IMR-90 (cell line): Measurements from ENCODE around the gene TSSK3. TPM values are rescaled to one million over a fixed set of nuclear protein-coding genes. Genes with fewer than 3 reads are reported as not detected.

Source experiments
- ATAC-seq: fragments of 200-7000 bp; cut with Tn5 transposase; 2 replicates; pipeline ENCODE4 v1.9.1; 2020; ENCODE audit warnings: low read depth, mild to moderate bottlenecking, moderate library complexity
- BruUV-seq: library from RNA; stranded (reverse); fragments of 400-500 nt; replicated peaks from 2 replicates; lab custom pipeline; 2021; lab: Mats Ljungman, UMichigan
- CTCF ChIA-PET: fragments of 300-600 bp; formaldehyde crosslinking; extraction: SDS; loops from one replicate; lab custom pipeline; 2021; ENCODE audit warnings: antibody characterized with exemption; lab: Yijun Ruan, JAX
- POLR2A ChIA-PET: fragments of 300-600 bp; sonication (Branson Sonifier 250); formaldehyde crosslinking; loops from one replicate; lab custom pipeline; 2022; ENCODE audit warnings: antibody characterized with exemption; ENCODE audit not compliant: unreplicated experiment; lab: Charles Lee
- DNase-seq: peaks from one replicate; pipeline ENCODE4 v3.0.0; 2013
- H2AFZ ChIP-seq: replicated peaks from 2 replicates; pipeline ENCODE3; 2013; ENCODE audit warnings: low read length, mild to moderate bottlenecking; ENCODE audit not compliant: poor library complexity
- H2AK5ac ChIP-seq: 2 replicates; pipeline ENCODE4 v1.6.1; 2013; ENCODE audit warnings: low read depth, low read length, inconsistent platforms
- H2AK9ac ChIP-seq: replicated peaks from 2 replicates; pipeline ENCODE3; 2013; ENCODE audit warnings: mild to moderate bottlenecking, low read depth, low read length, moderate library complexity; ENCODE audit not compliant: poor library complexity
- H2BK120ac ChIP-seq: 2 replicates; pipeline ENCODE4 v1.6.1; 2013; ENCODE audit warnings: low read depth, low read length, inconsistent platforms
- H2BK15ac ChIP-seq: 3 replicates; pipeline ENCODE4 v1.6.1; 2013; ENCODE audit warnings: low read depth, low read length, inconsistent platforms
- H2BK20ac ChIP-seq: 2 replicates; pipeline ENCODE4 v1.6.1; 2013; ENCODE audit warnings: low read depth, mild to moderate bottlenecking, inconsistent platforms, low read length, moderate library complexity
- H2BK5ac ChIP-seq: 2 replicates; pipeline ENCODE4 v1.6.1; 2013; ENCODE audit warnings: mild to moderate bottlenecking, low read depth, low read length, inconsistent platforms; ENCODE audit not compliant: poor library complexity, severe bottlenecking
- H3K14ac ChIP-seq: replicated peaks from 2 replicates; pipeline ENCODE4 v1.6.1; 2013; ENCODE audit warnings: low read depth, low read length, inconsistent platforms
- H3K18ac ChIP-seq: 2 replicates; pipeline ENCODE4 v1.6.1; 2013; ENCODE audit warnings: low read depth, low read length, control low read depth
- H3K23ac ChIP-seq: 2 replicates; pipeline ENCODE4 v1.6.1; 2013; ENCODE audit warnings: low read depth, low read length, inconsistent platforms
- H3K27ac ChIP-seq: 2 replicates; pipeline ENCODE4 v1.5.1; 2013; ENCODE audit warnings: mild to moderate bottlenecking, control low read depth, low read length; ENCODE audit not compliant: insufficient read depth
- H3K27me3 ChIP-seq: 2 replicates; pipeline ENCODE4 v1.6.1; 2013; ENCODE audit warnings: low read length; ENCODE audit not compliant: control insufficient read depth, insufficient read depth
- H3K36me3 ChIP-seq: 2 replicates; pipeline ENCODE4 v1.6.1; 2013; ENCODE audit warnings: low read length, mixed read lengths; ENCODE audit not compliant: control insufficient read depth, insufficient read depth
- H3K4ac ChIP-seq: 2 replicates; pipeline ENCODE4 v1.6.1; 2013; ENCODE audit warnings: low read depth, low read length, inconsistent platforms
- H3K4me1 ChIP-seq: 2 replicates; pipeline ENCODE4 v1.6.1; 2013; ENCODE audit warnings: low read length, mixed read lengths; ENCODE audit not compliant: control insufficient read depth, insufficient read depth
- H3K4me2 ChIP-seq: 2 replicates; pipeline ENCODE4 v1.6.1; 2013; ENCODE audit warnings: low read depth, mild to moderate bottlenecking, control low read depth, low read length, moderate library complexity
- H3K4me3 ChIP-seq: 2 replicates; pipeline ENCODE4 v1.5.1; 2013; ENCODE audit warnings: low read depth, mild to moderate bottlenecking, control low read depth, low read length, moderate library complexity; ENCODE audit not compliant: insufficient read depth
- H3K56ac ChIP-seq: 2 replicates; pipeline ENCODE4 v1.6.1; 2013; ENCODE audit warnings: low read length, inconsistent platforms; ENCODE audit not compliant: insufficient read depth; ENCODE audit errors: extremely low read depth
- H3K79me1 ChIP-seq, 2 experiments: 2 replicates each; pipeline ENCODE4 v1.6.1; 2013; ENCODE audit warnings: low read length in 2 of 2, inconsistent platforms in 1 of 2, low read depth in 1 of 2
- H3K9ac ChIP-seq: 2 replicates; pipeline ENCODE4 v1.6.1; 2013; ENCODE audit warnings: low read depth, low read length, control low read depth
- H3K9me1 ChIP-seq: 2 replicates; pipeline ENCODE4 v1.6.1; 2013; ENCODE audit warnings: low read length, inconsistent platforms; ENCODE audit not compliant: insufficient read depth
- H3K9me3 ChIP-seq: 2 replicates; pipeline ENCODE4 v1.6.1; 2013; ENCODE audit warnings: low read length; ENCODE audit not compliant: control insufficient read depth, insufficient read depth
- H4K20me1 ChIP-seq: 2 replicates; pipeline ENCODE4 v1.6.1; 2013; ENCODE audit warnings: low read length, inconsistent platforms; ENCODE audit not compliant: insufficient read depth
- H4K5ac ChIP-seq: 2 replicates; pipeline ENCODE4 v1.6.1; 2013; ENCODE audit warnings: mild to moderate bottlenecking, low read depth, low read length, control low read depth
- H4K8ac ChIP-seq, 2 experiments: 2 replicates each; pipeline ENCODE4 v1.6.1; 2013; ENCODE audit warnings: low read depth in 2 of 2, low read length in 2 of 2, control low read depth in 1 of 2, inconsistent platforms in 1 of 2
- H4K91ac ChIP-seq: 2 replicates; pipeline ENCODE4 v1.6.1; 2013; ENCODE audit warnings: low read depth, low read length, inconsistent platforms; ENCODE audit not compliant: insufficient read depth
- NFE2L2 ChIP-seq: fragments of 150-350 bp; IDR thresholded peaks from 2 replicates; pipeline ENCODE4 v1.6.1; 2016; ENCODE audit warnings: low read depth, mild to moderate bottlenecking, low read length
- WGBS, 2 experiments: methylation state at CpG; one replicate each; pipeline versions ENCODE4 v1.1.5 to v1.1.7; 2013; ENCODE audit warnings: missing lambda C conversion rate in 2 of 2; ENCODE audit not compliant: insufficient read length in 1 of 2; ENCODE audit errors: extremely low coverage in 2 of 2; 5-methylcytosine and 5-hydroxymethylcytosine counted together
- dilution Hi-C: fragments of 300-500 bp; cut with HindIII; formaldehyde crosslinking; loops from one replicate; pipeline ENCODE4 v1.14.3; 2018; ENCODE audit warnings: low sequenced_read_pairs; ENCODE audit not compliant: unreplicated experiment
- in situ Hi-C: fragments of 300-500 bp; cut with MboI; formaldehyde crosslinking; loops from 3 replicates; pipeline ENCODE4 v1.14.3; 2019; ENCODE audit warnings: low sequenced_read_pairs, inconsistent platforms, mixed read lengths
- intact Hi-C: fragments of 100-400 bp; cut with micrococcal nuclease; formaldehyde crosslinking; loops from 2 replicates; pipeline ENCODE4 v1.10.0; 2022
- polyA plus RNA-seq, 3 experiments: library from polyadenylated mRNA; depleted of rRNA; stranded (reverse); fragments of >200 nt; gene quantifications; 2 replicates each; pipeline ENCODE4 v1.2.3, GENCODE V29; 2012; ENCODE audit warnings: low replicate concordance in 1 of 3
- total RNA-seq: library from RNA; depleted of rRNA; stranded (reverse); fragments of >200 nt; gene quantifications from 2 replicates; pipeline ENCODE4 v1.2.3, GENCODE V29; 2012

Gene TSSK3
- total and polyA plus RNA-seq, 2 of the 4 experiments (the other 2 are of a cell fraction): 0.96 TPM; not detected in 1

GRCh38 chr1:32393832-32394140, 31.4 kb downstream of the TSSK3 start:
- H2BK5ac ChIP-seq: peak overlapping the region; percentile 80
- peaks cover 34 to 58% of the 10 kb centered on the region in 2 experiments for H3K79me1 ChIP-seq
- peak overlapping the region; percentile 91 for H2AK9ac ChIP-seq
- no peak overlapping the region for H3K56ac ChIP-seq
- no peaks in the 10 kb centered on the region for H3K27me3 ChIP-seq
- H2BK20ac ChIP-seq: no peak overlapping the region
- H2BK15ac ChIP-seq: no peak overlapping the region
- H3K9me1 ChIP-seq: peaks cover 8% of the 10 kb centered on the region; the same call in 1 of the 2 replicates
- peak overlapping the region; percentile 92 for H3K4me2 ChIP-seq
- H3K27ac ChIP-seq: peak overlapping the region; percentile 83
- no TSS peak for BruUV-seq
- CTCF ChIA-PET: interaction anchor here (1.3 kb wide), 1 partner anchor 17 kb away, joined by 4 read pairs; no protein-coding TSS in a partner anchor
- peak overlapping the region; percentile 86 for H3K4ac ChIP-seq
- intact Hi-C loops: loop anchor here (1.0 to 5.0 kb wide), 2 partner anchors 56 to 178 kb away; partner anchors contain the start of gene MARCKSL1
- in situ Hi-C loops: no loop called here
- 2% methylated on average over 15 of the region's 15 CpGs; no CpG with 5 or more reads in 1 of the 2 experiments for WGBS, 2 experiments
- H3K4me3 ChIP-seq: peak overlapping the region; percentile 73
- no peak for DNase-seq
- H2AK5ac ChIP-seq: 0 out of 2 replicates have a peak overlapping the region, but pooled peaks have one; percentile 57
- peak overlapping the region; percentile 4 to 91; a peak in 3 of 4 replicates for H4K8ac ChIP-seq
- peaks cover 19% of the 10 kb centered on the region for H3K36me3 ChIP-seq
- H2BK120ac ChIP-seq: no peak overlapping the region
- peak overlapping the region; percentile 88 for H3K9ac ChIP-seq
- peak overlapping the region; percentile 89 for H3K14ac ChIP-seq
- no peak for TF ChIP-seq NFE2L2
- peak overlapping the region; percentile 59 for H4K5ac ChIP-seq
- peak overlapping the region; percentile 62; the same call in 1 of the 2 replicates for H4K91ac ChIP-seq
- H3K18ac ChIP-seq: no peak overlapping the region; the same call in 1 of the 2 replicates
- dilution Hi-C loops: no loop called here
- no peaks in the 10 kb centered on the region for H3K9me3 ChIP-seq
- peak overlapping the region; percentile 77; the same call in 1 of the 2 replicates for H3K23ac ChIP-seq
- H4K20me1 ChIP-seq: peaks cover 3% of the 10 kb centered on the region; the same call in 1 of the 2 replicates
- POLR2A ChIA-PET: no interaction called here
- peak overlapping the region; percentile 94 for H2AFZ ChIP-seq
- peak; percentile 16 for ATAC-seq
- peaks cover 4% of the 10 kb centered on the region for H3K4me1 ChIP-seq
